Lower lobe of right lung (tissue), 2 donors: ENCODE data around the gene ORC2. TPM values are rescaled to one million over a fixed set of nuclear protein-coding genes. Genes with fewer than 3 reads are reported as not detected.

Source experiments
- ATAC-seq, 2 donors: fragments of 200-7000 bp; cut with Tn5 transposase; one replicate each; pipeline ENCODE4 v1.9.1; 2020 to 2022; ENCODE audit warnings: mild to moderate bottlenecking in 2 of 2, moderate library complexity in 2 of 2
- DNase-seq: peaks from one replicate; pipeline ENCODE4 v3.0.0-alpha.2; 2020
- H3K27ac ChIP-seq: fragments of 200-600 bp; one replicate; pipeline ENCODE4 v1.8.0; 2022
- H3K27me3 ChIP-seq: fragments of 200-600 bp; one replicate; pipeline ENCODE4 v1.8.0; 2022; ENCODE audit warnings: low read depth
- H3K36me3 ChIP-seq: fragments of 200-600 bp; one replicate; pipeline ENCODE4 v1.8.0; 2022; ENCODE audit warnings: mild to moderate bottlenecking
- H3K4me1 ChIP-seq: fragments of 200-600 bp; one replicate; pipeline ENCODE4 v1.8.0; 2022
- H3K4me3 ChIP-seq: fragments of 200-600 bp; one replicate; pipeline ENCODE4 v1.8.0; 2022; ENCODE audit warnings: mild to moderate bottlenecking
- H3K9me3 ChIP-seq: fragments of 200-600 bp; one replicate; pipeline ENCODE4 v1.8.0; 2022
- CTCF ChIP-seq: fragments of 200-600 bp; IDR thresholded peaks from one replicate; pipeline ENCODE4 v1.8.0; 2022; ENCODE audit warnings: antibody characterized with exemption, mild to moderate bottlenecking
- intact Hi-C: fragments of 100-400 bp; cut with DNase I; formaldehyde crosslinking; loops from one replicate; pipeline ENCODE4 v1.11.0; 2022
- total RNA-seq: library from RNA; stranded (reverse); fragmentation: NEBNext Ultra II Directional; extraction: Animal tissue kit (Norgen Biotek cat#: 25700); gene quantifications from one replicate; pipeline ENCODE4 v1.2.1, GENCODE V29; 2021
- donor health status: DM: no; HTN: yes; CAD: no; lungs with severe emphysema.

The ORC2 gene
- total RNA-seq, 1 donor from 2014 or later: 28.6 TPM

- no peak for TF ChIP-seq CTCF
- ATAC-seq (no peak), DNase-seq (no peak)
- no peak overlapping the region for H3K27ac ChIP-seq
- intact Hi-C loops: no loop called here
- H3K27me3 ChIP-seq: no peaks in the 10 kb centered on the region
- no peak overlapping the region for H3K4me3 ChIP-seq
- no peaks in the 10 kb centered on the region for H3K9me3 ChIP-seq
- H3K36me3 ChIP-seq: peaks cover 22% of the 10 kb centered on the region
- peaks cover 34% of the 10 kb centered on the region for H3K4me1 ChIP-seq
These were observed 1.8 kb downstream of the ORC2 start for GRCh38 chr2:200961674-200962073.

- intact Hi-C loops: no loop called here
- peaks cover 94% of the 10 kb centered on the region for H3K36me3 ChIP-seq
- no peak overlapping the region for H3K27ac ChIP-seq
- H3K9me3 ChIP-seq: no peaks in the 10 kb centered on the region
- no peak for TF ChIP-seq CTCF
- H3K4me1 ChIP-seq: no peaks in the 10 kb centered on the region
- H3K4me3 ChIP-seq: no peak overlapping the region
- DNase-seq (no peak), ATAC-seq (no peak)
- no peaks in the 10 kb centered on the region for H3K27me3 ChIP-seq
These were observed 13.1 kb downstream of the ORC2 start for GRCh38 chr2:200950378-200950777.

- ATAC-seq (no peak), DNase-seq (no peak)
- intact Hi-C loops: no loop called here
- TF ChIP-seq CTCF: no peak
- Histone ChIP-seq H3K4me3 (no peak overlapping the region), H3K36me3 (peaks cover 95% of the 10 kb centered on the region), H3K27me3 (no peaks in the 10 kb centered on the region), H3K27ac (no peak overlapping the region), H3K9me3 (no peaks in the 10 kb centered on the region), H3K4me1 (no peaks in the 10 kb centered on the region)
These were observed 18.1 kb downstream of the ORC2 start for GRCh38 chr2:200945395-200945729.

- DNase-seq (no peak), ATAC-seq (no peak)
- H3K9me3 ChIP-seq: no peaks in the 10 kb centered on the region
- intact Hi-C loops: no loop called here
- H3K36me3 ChIP-seq: peaks cover 95% of the 10 kb centered on the region
- TF ChIP-seq CTCF: no peak
- no peaks in the 10 kb centered on the region for H3K27me3 ChIP-seq
- no peak overlapping the region for H3K27ac ChIP-seq
- H3K4me3 ChIP-seq: no peak overlapping the region
- H3K4me1 ChIP-seq: no peaks in the 10 kb centered on the region
These were observed 18.7 kb downstream of the ORC2 start for GRCh38 chr2:200944467-200945394.

GRCh38 chr2:200943527-200944105, 19.8 kb downstream of the ORC2 start:
- no peak for TF ChIP-seq CTCF
- Histone ChIP-seq H3K9me3 (no peaks in the 10 kb centered on the region), H3K4me1 (no peaks in the 10 kb centered on the region), H3K27me3 (no peaks in the 10 kb centered on the region), H3K27ac (no peak overlapping the region), H3K4me3 (no peak overlapping the region), H3K36me3 (peaks cover 97% of the 10 kb centered on the region)
- intact Hi-C loops: no loop called here
- no peak for DNase-seq
- ATAC-seq: no peak
